Tibial nerve (tissue), 4 donors: ENCODE data around the gene GALNT8.

Source experiments
- EP300 ChIP-seq, 2 donors: sonication (generic); formaldehyde crosslinking; IDR thresholded peaks; one replicate each; pipeline ENCODE4 v1.6.1; 2017; ENCODE audit warnings: antibody characterized with exemption in 2 of 2, mild to moderate bottlenecking in 1 of 2
- TF ChIP-seq, protein P1 (sequence below), 5 experiments: fragments of 200-600 bp in 3 of 5; fragments of 450-650 bp in 2 of 5; sonication (generic) in 3 of 5; IDR thresholded peaks; one replicate each; pipeline ENCODE4 v1.5.1; 2016 to 2019; ENCODE audit warnings: antibody characterized with exemption in 5 of 5, mild to moderate bottlenecking in 3 of 5, moderate library complexity in 2 of 5

- TF ChIP-seq, protein P1, sequence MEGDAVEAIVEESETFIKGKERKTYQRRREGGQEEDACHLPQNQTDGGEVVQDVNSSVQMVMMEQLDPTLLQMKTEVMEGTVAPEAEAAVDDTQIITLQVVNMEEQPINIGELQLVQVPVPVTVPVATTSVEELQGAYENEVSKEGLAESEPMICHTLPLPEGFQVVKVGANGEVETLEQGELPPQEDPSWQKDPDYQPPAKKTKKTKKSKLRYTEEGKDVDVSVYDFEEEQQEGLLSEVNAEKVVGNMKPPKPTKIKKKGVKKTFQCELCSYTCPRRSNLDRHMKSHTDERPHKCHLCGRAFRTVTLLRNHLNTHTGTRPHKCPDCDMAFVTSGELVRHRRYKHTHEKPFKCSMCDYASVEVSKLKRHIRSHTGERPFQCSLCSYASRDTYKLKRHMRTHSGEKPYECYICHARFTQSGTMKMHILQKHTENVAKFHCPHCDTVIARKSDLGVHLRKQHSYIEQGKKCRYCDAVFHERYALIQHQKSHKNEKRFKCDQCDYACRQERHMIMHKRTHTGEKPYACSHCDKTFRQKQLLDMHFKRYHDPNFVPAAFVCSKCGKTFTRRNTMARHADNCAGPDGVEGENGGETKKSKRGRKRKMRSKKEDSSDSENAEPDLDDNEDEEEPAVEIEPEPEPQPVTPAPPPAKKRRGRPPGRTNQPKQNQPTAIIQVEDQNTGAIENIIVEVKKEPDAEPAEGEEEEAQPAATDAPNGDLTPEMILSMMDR (IDR thresholded peaks at IDR 0.05) = no peak
- peak in 1 of 2 donors; percentile 51 for TF ChIP-seq EP300 (IDR thresholded peaks at IDR 0.05)
Measured at GRCh38 chr12:4700621-4701026, 19.6 kb upstream of the GALNT8 start.
